IMR-90 (cell line): ENCODE data around the gene CCKAR. TPM values are rescaled to one million over a fixed set of nuclear protein-coding genes. Genes with fewer than 3 reads are reported as not detected.

Experiments
- ATAC-seq: fragments of 200-7000 bp; cut with Tn5 transposase; 2 replicates; pipeline ENCODE4 v1.9.1; 2020; ENCODE audit warnings: low read depth, mild to moderate bottlenecking, moderate library complexity
- BruUV-seq: library from RNA; stranded (reverse); fragments of 400-500 nt; replicated peaks from 2 replicates; lab custom pipeline; 2021; lab: Mats Ljungman, UMichigan
- CTCF ChIA-PET: fragments of 300-600 bp; formaldehyde crosslinking; extraction: SDS; loops from one replicate; lab custom pipeline; 2021; ENCODE audit warnings: antibody characterized with exemption; lab: Yijun Ruan, JAX
- POLR2A ChIA-PET: fragments of 300-600 bp; sonication (Branson Sonifier 250); formaldehyde crosslinking; loops from one replicate; lab custom pipeline; 2022; ENCODE audit warnings: antibody characterized with exemption; ENCODE audit not compliant: unreplicated experiment; lab: Charles Lee
- DNase-seq: peaks from one replicate; pipeline ENCODE4 v3.0.0; 2013
- H2AFZ ChIP-seq: replicated peaks from 2 replicates; pipeline ENCODE3; 2013; ENCODE audit warnings: low read length, mild to moderate bottlenecking; ENCODE audit not compliant: poor library complexity
- H2AK5ac ChIP-seq: 2 replicates; pipeline ENCODE4 v1.6.1; 2013; ENCODE audit warnings: low read depth, low read length, inconsistent platforms
- H2AK9ac ChIP-seq: replicated peaks from 2 replicates; pipeline ENCODE3; 2013; ENCODE audit warnings: mild to moderate bottlenecking, low read depth, low read length, moderate library complexity; ENCODE audit not compliant: poor library complexity
- H2BK120ac ChIP-seq: 2 replicates; pipeline ENCODE4 v1.6.1; 2013; ENCODE audit warnings: low read depth, low read length, inconsistent platforms
- H2BK15ac ChIP-seq: 3 replicates; pipeline ENCODE4 v1.6.1; 2013; ENCODE audit warnings: low read depth, low read length, inconsistent platforms
- H2BK20ac ChIP-seq: 2 replicates; pipeline ENCODE4 v1.6.1; 2013; ENCODE audit warnings: low read depth, mild to moderate bottlenecking, inconsistent platforms, low read length, moderate library complexity
- H2BK5ac ChIP-seq: 2 replicates; pipeline ENCODE4 v1.6.1; 2013; ENCODE audit warnings: mild to moderate bottlenecking, low read depth, low read length, inconsistent platforms; ENCODE audit not compliant: poor library complexity, severe bottlenecking
- H3K14ac ChIP-seq: replicated peaks from 2 replicates; pipeline ENCODE4 v1.6.1; 2013; ENCODE audit warnings: low read depth, low read length, inconsistent platforms
- H3K18ac ChIP-seq: 2 replicates; pipeline ENCODE4 v1.6.1; 2013; ENCODE audit warnings: low read depth, low read length, control low read depth
- H3K23ac ChIP-seq: 2 replicates; pipeline ENCODE4 v1.6.1; 2013; ENCODE audit warnings: low read depth, low read length, inconsistent platforms
- H3K27ac ChIP-seq: 2 replicates; pipeline ENCODE4 v1.5.1; 2013; ENCODE audit warnings: mild to moderate bottlenecking, control low read depth, low read length; ENCODE audit not compliant: insufficient read depth
- H3K27me3 ChIP-seq: 2 replicates; pipeline ENCODE4 v1.6.1; 2013; ENCODE audit warnings: low read length; ENCODE audit not compliant: control insufficient read depth, insufficient read depth
- H3K36me3 ChIP-seq: 2 replicates; pipeline ENCODE4 v1.6.1; 2013; ENCODE audit warnings: low read length, mixed read lengths; ENCODE audit not compliant: control insufficient read depth, insufficient read depth
- H3K4ac ChIP-seq: 2 replicates; pipeline ENCODE4 v1.6.1; 2013; ENCODE audit warnings: low read depth, low read length, inconsistent platforms
- H3K4me1 ChIP-seq: 2 replicates; pipeline ENCODE4 v1.6.1; 2013; ENCODE audit warnings: low read length, mixed read lengths; ENCODE audit not compliant: control insufficient read depth, insufficient read depth
- H3K4me2 ChIP-seq: 2 replicates; pipeline ENCODE4 v1.6.1; 2013; ENCODE audit warnings: low read depth, mild to moderate bottlenecking, control low read depth, low read length, moderate library complexity
- H3K4me3 ChIP-seq: 2 replicates; pipeline ENCODE4 v1.5.1; 2013; ENCODE audit warnings: low read depth, mild to moderate bottlenecking, control low read depth, low read length, moderate library complexity; ENCODE audit not compliant: insufficient read depth
- H3K56ac ChIP-seq: 2 replicates; pipeline ENCODE4 v1.6.1; 2013; ENCODE audit warnings: low read length, inconsistent platforms; ENCODE audit not compliant: insufficient read depth; ENCODE audit errors: extremely low read depth
- H3K79me1 ChIP-seq, 2 experiments: 2 replicates each; pipeline ENCODE4 v1.6.1; 2013; ENCODE audit warnings: low read length in 2 of 2, inconsistent platforms in 1 of 2, low read depth in 1 of 2
- H3K9ac ChIP-seq: 2 replicates; pipeline ENCODE4 v1.6.1; 2013; ENCODE audit warnings: low read depth, low read length, control low read depth
- H3K9me1 ChIP-seq: 2 replicates; pipeline ENCODE4 v1.6.1; 2013; ENCODE audit warnings: low read length, inconsistent platforms; ENCODE audit not compliant: insufficient read depth
- H3K9me3 ChIP-seq: 2 replicates; pipeline ENCODE4 v1.6.1; 2013; ENCODE audit warnings: low read length; ENCODE audit not compliant: control insufficient read depth, insufficient read depth
- H4K20me1 ChIP-seq: 2 replicates; pipeline ENCODE4 v1.6.1; 2013; ENCODE audit warnings: low read length, inconsistent platforms; ENCODE audit not compliant: insufficient read depth
- H4K5ac ChIP-seq: 2 replicates; pipeline ENCODE4 v1.6.1; 2013; ENCODE audit warnings: mild to moderate bottlenecking, low read depth, low read length, control low read depth
- H4K8ac ChIP-seq, 2 experiments: 2 replicates each; pipeline ENCODE4 v1.6.1; 2013; ENCODE audit warnings: low read depth in 2 of 2, low read length in 2 of 2, control low read depth in 1 of 2, inconsistent platforms in 1 of 2
- H4K91ac ChIP-seq: 2 replicates; pipeline ENCODE4 v1.6.1; 2013; ENCODE audit warnings: low read depth, low read length, inconsistent platforms; ENCODE audit not compliant: insufficient read depth
- BHLHE40 ChIP-seq: fragments of 150-350 bp; IDR thresholded peaks from 2 replicates; pipeline ENCODE4 v1.6.1; 2016; ENCODE audit warnings: mild to moderate bottlenecking, low read depth, low read length
- SMC3 ChIP-seq: fragments of 150-350 bp; IDR thresholded peaks from 2 replicates; pipeline ENCODE4 v1.6.1; 2016; ENCODE audit warnings: low read depth, mild to moderate bottlenecking, antibody characterized with exemption, low read length, moderate library complexity
- WGBS, 2 experiments: methylation state at CpG; one replicate each; pipeline versions ENCODE4 v1.1.5 to v1.1.7; 2013; ENCODE audit warnings: missing lambda C conversion rate in 2 of 2; ENCODE audit not compliant: insufficient read length in 1 of 2; ENCODE audit errors: extremely low coverage in 2 of 2; 5-methylcytosine and 5-hydroxymethylcytosine counted together
- dilution Hi-C: fragments of 300-500 bp; cut with HindIII; formaldehyde crosslinking; loops from one replicate; pipeline ENCODE4 v1.14.3; 2018; ENCODE audit warnings: low sequenced_read_pairs; ENCODE audit not compliant: unreplicated experiment
- in situ Hi-C: fragments of 300-500 bp; cut with MboI; formaldehyde crosslinking; loops from 3 replicates; pipeline ENCODE4 v1.14.3; 2019; ENCODE audit warnings: low sequenced_read_pairs, inconsistent platforms, mixed read lengths
- intact Hi-C: fragments of 100-400 bp; cut with micrococcal nuclease; formaldehyde crosslinking; loops from 2 replicates; pipeline ENCODE4 v1.10.0; 2022
- polyA plus RNA-seq, 3 experiments: library from polyadenylated mRNA; depleted of rRNA; stranded (reverse); fragments of >200 nt; gene quantifications; 2 replicates each; pipeline ENCODE4 v1.2.3, GENCODE V29; 2012; ENCODE audit warnings: low replicate concordance in 1 of 3
- total RNA-seq: library from RNA; depleted of rRNA; stranded (reverse); fragments of >200 nt; gene quantifications from 2 replicates; pipeline ENCODE4 v1.2.3, GENCODE V29; 2012

The CCKAR gene
- total and polyA plus RNA-seq, 2 of the 4 experiments (the other 2 are of a cell fraction): not detected

- Histone ChIP-seq H4K91ac (no peak overlapping the region), H2BK15ac (no peak overlapping the region), H2AFZ (no peak overlapping the region), H3K4ac (no peak overlapping the region), H3K56ac (no peak overlapping the region), H2BK120ac (no peak overlapping the region), H2BK5ac (no peak overlapping the region), H3K79me1 (no peaks in the 10 kb centered on the region), H4K5ac (no peak overlapping the region), H3K9me3 (no peaks in the 10 kb centered on the region), H3K4me3 (no peak overlapping the region), H2AK5ac (no peak overlapping the region), H3K9ac (no peak overlapping the region), H4K20me1 (no peaks in the 10 kb centered on the region), H3K36me3 (no peaks in the 10 kb centered on the region), H4K8ac (no peak overlapping the region), H3K27me3 (peaks cover 8% of the 10 kb centered on the region; the same call in 1 of the 2 replicates), H3K9me1 (no peaks in the 10 kb centered on the region), H3K18ac (no peak overlapping the region), H3K23ac (no peak overlapping the region), H3K14ac (no peak overlapping the region), H2AK9ac (no peak overlapping the region), H3K27ac (no peak overlapping the region), H2BK20ac (no peak overlapping the region), H3K4me1 (no peaks in the 10 kb centered on the region), H3K4me2 (no peak overlapping the region)
- intact Hi-C loops (no loop called here), dilution Hi-C loops (no loop called here), in situ Hi-C loops (no loop called here)
- ATAC-seq: no peak
- ChIA-PET CTCF (no interaction called here), POLR2A (no interaction called here)
- no peak for DNase-seq
- no peak for TF ChIP-seq BHLHE40
- no peak for TF ChIP-seq SMC3
- 52% methylated on average over 3 of the region's 5 CpGs; no CpG with 5 or more reads in 1 of the 2 experiments for WGBS, 2 experiments
- BruUV-seq: no TSS peak
Observed at GRCh38 chr4:26476545-26476944, 13.7 kb downstream of the CCKAR start.
